ENCODE data around the gene G6PC3.

G6PC3 gene

GRCh38 chr17:44071198-44071520, 624 bp downstream of the G6PC3 start:
- DNase-seq, result no peak
- peaks cover 7% of the 10 kb centered on the region for H3K4me1 ChIP-seq (ENCODE audit: control insufficient read depth, insufficient read depth, low read length, poor library complexity, severe bottlenecking)
- no peaks in the 10 kb centered on the region for H3K36me3 ChIP-seq (ENCODE audit: control insufficient read depth, insufficient read depth, low read length)
- peak overlapping the region; percentile 69 for H3K4me3 ChIP-seq (ENCODE audit: insufficient read depth, low read depth, low read length, poor library complexity, severe bottlenecking)
- H3K9me3 ChIP-seq (ENCODE audit: control insufficient read depth, low read length), result no peaks in the 10 kb centered on the region
- H3K27me3 ChIP-seq (replicated peaks; ENCODE audit: control insufficient read depth, insufficient read depth, low read length, poor library complexity, severe bottlenecking), result no peaks in the 10 kb centered on the region
- peak overlapping the region; percentile 73 for H3K27ac ChIP-seq (ENCODE audit: insufficient read depth, low read length, poor library complexity, severe bottlenecking)

DNA sequence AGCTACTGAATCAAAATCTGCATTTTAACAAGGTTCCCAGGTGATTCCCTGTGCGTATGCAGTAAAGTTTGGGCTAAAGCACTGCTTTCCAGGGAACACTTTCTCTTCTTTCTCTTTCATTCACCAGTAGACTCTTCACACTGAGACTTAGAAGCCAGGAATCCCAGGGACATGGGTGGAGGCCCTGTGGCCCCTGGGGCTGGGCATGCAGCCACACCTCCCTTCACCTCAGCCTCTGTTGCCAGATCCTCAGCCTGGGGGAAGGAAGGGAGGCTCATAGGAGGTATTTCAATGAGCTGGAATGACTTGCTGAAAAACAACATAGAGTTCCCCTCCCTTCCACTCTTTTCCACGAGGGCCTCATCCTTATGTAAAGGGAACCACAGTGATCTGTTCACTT, 1.2 kb downstream of the G6PC3 start:
- no peak for DNase-seq
- H3K4me1 ChIP-seq (ENCODE audit: control insufficient read depth, insufficient read depth, low read length, poor library complexity, severe bottlenecking), result peaks cover 7% of the 10 kb centered on the region
- H3K27me3 ChIP-seq (replicated peaks; ENCODE audit: control insufficient read depth, insufficient read depth, low read length, poor library complexity, severe bottlenecking), result no peaks in the 10 kb centered on the region
- H3K27ac ChIP-seq (ENCODE audit: insufficient read depth, low read length, poor library complexity, severe bottlenecking), result peak overlapping the region; percentile 73
- no peaks in the 10 kb centered on the region for H3K9me3 ChIP-seq (ENCODE audit: control insufficient read depth, low read length)
- no peaks in the 10 kb centered on the region for H3K36me3 ChIP-seq (ENCODE audit: control insufficient read depth, insufficient read depth, low read length)
- H3K4me3 ChIP-seq (ENCODE audit: insufficient read depth, low read depth, low read length, poor library complexity, severe bottlenecking), result peak overlapping the region; percentile 1

GRCh38 chr17:44074231-44074910, 3.8 kb downstream of the G6PC3 start:
- Histone ChIP-seq H3K36me3 (ENCODE audit: control insufficient read depth, insufficient read depth, low read length) (peaks cover 15% of the 10 kb centered on the region), H3K4me3 (ENCODE audit: insufficient read depth, low read depth, low read length, poor library complexity, severe bottlenecking) (no peak overlapping the region), H3K4me1 (ENCODE audit: control insufficient read depth, insufficient read depth, low read length, poor library complexity, severe bottlenecking) (peaks cover 7% of the 10 kb centered on the region), H3K27ac (ENCODE audit: insufficient read depth, low read length, poor library complexity, severe bottlenecking) (no peak overlapping the region), H3K9me3 (ENCODE audit: control insufficient read depth, low read length) (no peaks in the 10 kb centered on the region), H3K27me3 (replicated peaks; ENCODE audit: control insufficient read depth, insufficient read depth, low read length, poor library complexity, severe bottlenecking) (no peaks in the 10 kb centered on the region)
- DNase-seq, result no peak

- no peak overlapping the region for H3K4me3 ChIP-seq (ENCODE audit: insufficient read depth, low read depth, low read length, poor library complexity, severe bottlenecking)
- no peak overlapping the region for H3K27ac ChIP-seq (ENCODE audit: insufficient read depth, low read length, poor library complexity, severe bottlenecking)
- no peak for DNase-seq
- peaks cover 7% of the 10 kb centered on the region for H3K4me1 ChIP-seq (ENCODE audit: control insufficient read depth, insufficient read depth, low read length, poor library complexity, severe bottlenecking)
- H3K9me3 ChIP-seq (ENCODE audit: control insufficient read depth, low read length), result no peaks in the 10 kb centered on the region
- H3K36me3 ChIP-seq (ENCODE audit: control insufficient read depth, insufficient read depth, low read length), result peaks cover 16% of the 10 kb centered on the region
- H3K27me3 ChIP-seq (replicated peaks; ENCODE audit: control insufficient read depth, insufficient read depth, low read length, poor library complexity, severe bottlenecking), result no peaks in the 10 kb centered on the region
Measured at GRCh38 chr17:44074911-44075285, 4.4 kb downstream of the G6PC3 start.

- no peak for DNase-seq
- peaks cover 25% of the 10 kb centered on the region for H3K36me3 ChIP-seq (ENCODE audit: control insufficient read depth, insufficient read depth, low read length)
- no peak overlapping the region for H3K4me3 ChIP-seq (ENCODE audit: insufficient read depth, low read depth, low read length, poor library complexity, severe bottlenecking)
- H3K27me3 ChIP-seq (replicated peaks; ENCODE audit: control insufficient read depth, insufficient read depth, low read length, poor library complexity, severe bottlenecking), result no peaks in the 10 kb centered on the region
- no peaks in the 10 kb centered on the region for H3K9me3 ChIP-seq (ENCODE audit: control insufficient read depth, low read length)
- no peak overlapping the region for H3K27ac ChIP-seq (ENCODE audit: insufficient read depth, low read length, poor library complexity, severe bottlenecking)
- peaks cover 7% of the 10 kb centered on the region for H3K4me1 ChIP-seq (ENCODE audit: control insufficient read depth, insufficient read depth, low read length, poor library complexity, severe bottlenecking)
Measured at GRCh38 chr17:44075598-44076293, 5.2 kb downstream of the G6PC3 start.

DNA sequence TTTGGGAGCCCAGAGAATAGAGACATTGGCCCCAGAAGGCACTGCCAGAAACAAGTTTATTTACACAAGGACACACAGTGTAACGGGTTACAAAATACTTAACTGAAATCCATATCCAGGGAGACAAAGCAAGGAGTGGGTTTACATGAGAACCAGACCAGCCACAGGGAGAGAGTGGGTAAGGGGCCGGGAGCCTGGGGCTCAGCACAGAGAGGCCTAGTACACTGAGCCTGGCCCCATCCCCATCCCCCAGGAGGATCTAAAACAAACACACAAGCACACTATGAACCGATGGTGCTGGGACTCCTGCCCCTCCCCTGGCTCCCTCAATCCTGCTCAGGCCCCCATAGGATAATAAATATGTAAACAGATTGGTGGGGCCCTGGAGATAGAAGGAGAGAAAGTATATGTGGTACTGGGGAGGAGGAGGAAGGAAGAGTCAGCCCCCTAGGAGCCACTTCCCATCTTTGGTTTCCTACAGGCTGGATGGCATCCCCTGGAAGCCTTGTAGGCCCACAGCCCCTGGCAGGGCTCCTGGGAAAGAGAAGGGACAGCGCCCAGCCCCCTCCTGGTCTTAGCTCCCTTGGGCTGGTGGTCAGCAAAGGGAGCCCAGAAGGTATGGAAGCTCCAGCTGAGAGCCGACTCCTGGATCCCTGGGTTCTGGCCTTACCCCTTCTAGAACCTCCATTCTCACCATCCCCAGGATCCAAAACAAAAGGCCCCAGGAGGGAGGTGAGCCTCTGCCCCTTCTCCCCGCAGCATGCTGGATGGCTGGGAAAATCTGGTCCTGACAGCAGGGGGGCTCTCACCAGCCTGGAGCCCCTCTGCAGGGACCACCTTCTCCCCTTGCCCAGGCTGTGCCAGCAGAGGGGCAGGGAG, 6.4 kb downstream of the G6PC3 start:
- Histone ChIP-seq H3K36me3 (ENCODE audit: control insufficient read depth, insufficient read depth, low read length) (peaks cover 31% of the 10 kb centered on the region), H3K4me3 (ENCODE audit: insufficient read depth, low read depth, low read length, poor library complexity, severe bottlenecking) (no peak overlapping the region), H3K27me3 (replicated peaks; ENCODE audit: control insufficient read depth, insufficient read depth, low read length, poor library complexity, severe bottlenecking) (no peaks in the 10 kb centered on the region), H3K4me1 (ENCODE audit: control insufficient read depth, insufficient read depth, low read length, poor library complexity, severe bottlenecking) (no peaks in the 10 kb centered on the region), H3K27ac (ENCODE audit: insufficient read depth, low read length, poor library complexity, severe bottlenecking) (no peak overlapping the region), H3K9me3 (ENCODE audit: control insufficient read depth, low read length) (no peaks in the 10 kb centered on the region)
- DNase-seq, result no peak

DNA sequence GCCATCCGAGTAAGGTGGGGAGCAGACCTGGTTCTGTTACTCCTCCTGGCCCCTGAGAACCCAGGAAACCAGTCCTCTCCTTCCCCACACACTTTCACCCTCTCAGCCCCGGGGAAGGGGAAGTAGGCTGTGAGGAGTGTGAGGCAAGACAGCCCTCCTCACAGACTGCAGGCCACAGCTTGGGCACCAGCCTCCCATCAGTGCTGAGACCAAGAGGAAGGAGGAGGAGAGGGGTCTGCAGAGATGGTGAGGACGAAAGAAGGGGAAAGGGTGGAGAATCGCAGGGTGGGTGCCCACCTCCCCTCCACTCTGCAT, 7.0 kb downstream of the G6PC3 start:
- peaks cover 34% of the 10 kb centered on the region for H3K36me3 ChIP-seq (ENCODE audit: control insufficient read depth, insufficient read depth, low read length)
- DNase-seq, result no peak

DNA sequence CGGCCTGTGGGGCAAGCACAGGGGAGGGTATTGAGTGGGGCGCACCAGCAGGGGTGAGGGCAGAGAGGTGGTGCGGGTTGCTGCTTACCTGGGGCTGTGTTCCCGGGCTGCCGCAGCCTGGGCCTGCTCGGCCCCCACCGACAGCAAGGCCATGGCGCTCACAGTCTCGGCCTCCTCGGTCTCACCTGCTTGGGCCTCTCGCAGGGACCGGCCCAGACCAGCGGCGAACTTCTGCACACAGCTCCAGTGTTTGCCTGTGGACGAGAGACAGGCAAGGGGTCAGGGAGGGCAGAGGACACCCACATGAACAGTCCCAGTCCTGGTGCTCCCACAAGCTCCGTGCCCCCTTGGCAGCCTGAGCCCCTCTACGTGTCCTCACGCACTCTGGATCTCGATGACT, 7.9 kb downstream of the G6PC3 start:
- no peak for DNase-seq
- Histone ChIP-seq H3K9me3 (ENCODE audit: control insufficient read depth, low read length) (no peaks in the 10 kb centered on the region), H3K36me3 (ENCODE audit: control insufficient read depth, insufficient read depth, low read length) (peaks cover 42% of the 10 kb centered on the region), H3K27me3 (replicated peaks; ENCODE audit: control insufficient read depth, insufficient read depth, low read length, poor library complexity, severe bottlenecking) (no peaks in the 10 kb centered on the region), H3K4me1 (ENCODE audit: control insufficient read depth, insufficient read depth, low read length, poor library complexity, severe bottlenecking) (no peaks in the 10 kb centered on the region), H3K4me3 (ENCODE audit: insufficient read depth, low read depth, low read length, poor library complexity, severe bottlenecking) (no peak overlapping the region), H3K27ac (ENCODE audit: insufficient read depth, low read length, poor library complexity, severe bottlenecking) (no peak overlapping the region)

More for the DNA sequence above, 7.0 kb downstream of the G6PC3 start:
- Histone ChIP-seq H3K9me3 (ENCODE audit: control insufficient read depth, low read length) (no peaks in the 10 kb centered on the region), H3K27ac (ENCODE audit: insufficient read depth, low read length, poor library complexity, severe bottlenecking) (no peak overlapping the region), H3K27me3 (replicated peaks; ENCODE audit: control insufficient read depth, insufficient read depth, low read length, poor library complexity, severe bottlenecking) (no peaks in the 10 kb centered on the region), H3K4me3 (ENCODE audit: insufficient read depth, low read depth, low read length, poor library complexity, severe bottlenecking) (no peak overlapping the region), H3K4me1 (ENCODE audit: control insufficient read depth, insufficient read depth, low read length, poor library complexity, severe bottlenecking) (no peaks in the 10 kb centered on the region)

DNA sequence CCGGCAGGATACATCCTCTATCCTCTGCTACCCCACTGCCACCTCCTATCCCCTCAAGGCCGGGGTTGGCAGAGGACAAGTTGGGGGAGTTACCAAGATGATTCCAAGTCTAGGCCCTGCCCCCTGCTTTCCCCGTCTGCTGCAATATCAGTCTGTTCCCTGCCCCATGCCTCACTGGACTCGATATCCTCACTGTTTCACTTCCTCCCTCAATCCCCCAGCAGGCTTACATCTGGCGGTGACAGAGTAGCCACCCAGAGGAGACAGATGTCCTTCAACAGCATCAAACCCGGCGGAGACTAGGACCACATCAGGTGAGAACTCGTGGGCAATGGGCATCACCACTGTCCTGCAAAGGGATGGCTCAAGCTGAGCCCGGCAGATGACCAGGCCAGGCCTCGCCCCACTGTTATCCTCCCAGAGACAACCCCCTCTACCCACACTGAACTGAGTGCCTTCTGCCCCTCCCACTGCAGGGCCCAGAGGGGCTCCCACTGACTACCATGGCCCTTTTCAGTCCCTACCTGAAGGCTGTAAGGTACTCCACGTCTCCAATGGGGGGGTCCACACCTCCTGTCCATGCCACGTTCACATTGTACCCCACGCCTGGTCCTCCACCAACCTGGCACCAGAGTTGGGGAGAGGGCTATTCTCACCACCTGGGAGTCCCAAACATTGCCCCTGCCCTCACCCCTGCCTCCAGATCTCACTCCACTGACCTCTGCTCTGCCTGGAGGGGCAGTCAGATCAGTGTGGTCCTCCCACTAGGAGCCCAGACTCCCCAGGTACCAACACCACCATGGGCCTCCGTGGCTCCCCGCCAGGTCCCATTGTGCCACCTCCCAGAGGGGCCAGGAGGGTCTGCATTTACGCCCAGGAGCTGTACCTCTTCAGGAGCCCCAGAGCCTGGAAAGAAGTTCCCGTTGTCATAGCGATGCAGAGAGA, 9.6 kb downstream of the G6PC3 start:
- Histone ChIP-seq H3K36me3 (ENCODE audit: control insufficient read depth, insufficient read depth, low read length) (peaks cover 51% of the 10 kb centered on the region), H3K27me3 (replicated peaks; ENCODE audit: control insufficient read depth, insufficient read depth, low read length, poor library complexity, severe bottlenecking) (no peaks in the 10 kb centered on the region), H3K9me3 (ENCODE audit: control insufficient read depth, low read length) (no peaks in the 10 kb centered on the region), H3K4me1 (ENCODE audit: control insufficient read depth, insufficient read depth, low read length, poor library complexity, severe bottlenecking) (no peaks in the 10 kb centered on the region), H3K4me3 (ENCODE audit: insufficient read depth, low read depth, low read length, poor library complexity, severe bottlenecking) (no peak overlapping the region), H3K27ac (ENCODE audit: insufficient read depth, low read length, poor library complexity, severe bottlenecking) (no peak overlapping the region)
- no peak for DNase-seq
